Measurements from ENCODE around the gene KCNJ11.

- peak; percentile 94 for TF ChIP-seq CTCF (IDR thresholded peaks at IDR 0.05; ENCODE audit: insufficient read depth, low read length, poor library complexity, severe bottlenecking)
- TF ChIP-seq EZH2phosphoT487 (conservative IDR thresholded peaks at IDR 0.05; ENCODE audit: low read length): no peak
These were observed 33.9 kb downstream of the KCNJ11 start for GRCh38 chr11:17354601-17354991.
